ENCODE results near the gene LGALS4. TPM values are rescaled to one million over a fixed set of nuclear protein-coding genes. Genes with fewer than 3 reads are reported as not detected.
A peak's percentile ranks its signal among the peaks of the same experiment; 100 is the strongest.

LGALS4 gene
- total RNA-seq, 3 donors from 2014 or later, result 2,367 to 7,005 (median 6,199) TPM

DNA sequence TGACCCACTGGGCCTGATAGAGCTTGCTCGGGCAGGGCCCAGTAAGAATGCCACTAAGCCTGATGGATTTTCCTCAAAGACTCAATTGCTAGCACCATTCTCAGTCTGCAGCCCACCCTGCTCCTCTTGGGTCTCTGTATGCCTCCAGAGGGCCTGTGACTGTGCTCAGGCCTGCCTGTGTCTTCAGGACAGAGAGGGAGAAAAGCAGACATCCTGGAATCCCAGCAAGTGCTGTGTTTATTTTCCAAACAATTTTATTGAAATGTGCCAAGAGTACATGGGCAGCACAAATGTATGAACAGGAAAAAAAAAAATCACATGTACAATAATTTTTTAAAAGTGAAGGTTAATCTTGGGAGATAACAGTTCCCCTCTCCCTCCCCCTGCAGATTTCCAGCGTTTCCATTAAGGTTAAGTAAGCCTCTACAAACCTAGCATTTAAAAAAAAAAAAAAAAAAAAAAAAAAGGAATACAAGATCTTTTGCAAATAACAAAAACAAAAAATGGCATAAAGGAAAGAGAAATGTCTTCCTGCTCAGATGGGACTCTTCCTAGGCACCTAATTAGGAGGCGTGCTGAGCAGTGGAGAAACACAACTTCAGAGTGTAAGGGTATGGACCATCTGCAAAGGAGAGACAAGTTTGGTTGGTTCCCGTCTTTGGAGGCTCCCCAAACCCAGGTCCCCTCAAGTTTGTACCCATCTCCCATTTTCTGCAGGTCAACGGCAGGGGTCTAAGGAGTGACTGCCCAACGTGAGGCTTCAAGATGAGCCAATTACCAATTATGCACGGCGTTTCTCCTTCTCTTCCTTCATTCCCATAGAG lies 23.6 kb upstream of the LGALS4 start:
- Histone ChIP-seq H3K9me3 (no peaks in the 10 kb centered on the region), H3K4me3 (no peak overlapping the region), H3K36me3 (ENCODE audit: low read depth) (peaks cover 25% of the 10 kb centered on the region), H3K4me1 (ENCODE audit: low read depth) (peaks cover 13% of the 10 kb centered on the region)
- intact Hi-C loops (cut with DNase I, micrococcal nuclease), result no loop called here
- TF ChIP-seq, protein P1, sequence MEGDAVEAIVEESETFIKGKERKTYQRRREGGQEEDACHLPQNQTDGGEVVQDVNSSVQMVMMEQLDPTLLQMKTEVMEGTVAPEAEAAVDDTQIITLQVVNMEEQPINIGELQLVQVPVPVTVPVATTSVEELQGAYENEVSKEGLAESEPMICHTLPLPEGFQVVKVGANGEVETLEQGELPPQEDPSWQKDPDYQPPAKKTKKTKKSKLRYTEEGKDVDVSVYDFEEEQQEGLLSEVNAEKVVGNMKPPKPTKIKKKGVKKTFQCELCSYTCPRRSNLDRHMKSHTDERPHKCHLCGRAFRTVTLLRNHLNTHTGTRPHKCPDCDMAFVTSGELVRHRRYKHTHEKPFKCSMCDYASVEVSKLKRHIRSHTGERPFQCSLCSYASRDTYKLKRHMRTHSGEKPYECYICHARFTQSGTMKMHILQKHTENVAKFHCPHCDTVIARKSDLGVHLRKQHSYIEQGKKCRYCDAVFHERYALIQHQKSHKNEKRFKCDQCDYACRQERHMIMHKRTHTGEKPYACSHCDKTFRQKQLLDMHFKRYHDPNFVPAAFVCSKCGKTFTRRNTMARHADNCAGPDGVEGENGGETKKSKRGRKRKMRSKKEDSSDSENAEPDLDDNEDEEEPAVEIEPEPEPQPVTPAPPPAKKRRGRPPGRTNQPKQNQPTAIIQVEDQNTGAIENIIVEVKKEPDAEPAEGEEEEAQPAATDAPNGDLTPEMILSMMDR (IDR thresholded peaks at IDR 0.05), result no peak
- no peak for ATAC-seq
- peak in 1 of 3 donors; percentile 5 for DNase-seq

DNA sequence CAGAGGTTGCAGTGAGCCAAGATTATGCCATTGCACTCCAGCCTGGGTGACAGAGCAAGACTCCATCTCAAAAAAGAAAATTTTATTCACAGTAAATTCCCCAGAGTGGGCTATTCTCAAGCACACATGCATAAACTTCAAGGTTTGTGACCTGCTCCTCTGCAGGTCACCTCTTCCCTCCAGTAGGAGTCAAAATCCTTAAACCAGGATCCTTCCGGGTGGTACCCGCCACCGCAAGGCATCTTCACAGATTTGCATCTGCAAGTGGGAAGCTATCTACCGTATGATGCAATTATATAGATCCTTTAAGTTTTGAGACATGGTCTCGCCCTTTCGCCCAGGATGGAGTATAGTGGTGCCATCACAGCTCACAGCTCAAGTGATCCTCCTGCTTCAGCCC lies 21.8 kb upstream of the LGALS4 start:
- ATAC-seq, result no peak
- peaks cover 17% of the 10 kb centered on the region for H3K36me3 ChIP-seq (ENCODE audit: low read depth)
- intact Hi-C loops (cut with DNase I, micrococcal nuclease), result no loop called here

DNA sequence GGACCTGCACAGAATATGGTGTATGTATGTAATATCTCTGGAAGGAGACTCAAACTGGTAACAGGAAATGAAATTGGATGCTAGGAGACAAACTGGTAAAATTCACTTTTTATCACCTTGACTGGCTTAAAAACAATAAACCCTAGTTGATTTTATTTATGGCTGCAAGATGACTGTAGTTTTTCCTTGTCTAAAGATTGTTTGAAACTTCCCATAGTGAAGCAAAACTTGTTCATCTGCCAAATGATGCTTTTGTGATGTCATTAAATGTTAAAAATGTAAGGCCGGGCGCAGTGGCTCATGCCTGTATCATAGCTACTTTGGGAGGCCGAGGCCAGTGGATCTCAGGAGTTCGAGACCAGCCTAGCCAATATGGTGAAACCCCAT lies 21.4 kb upstream of the LGALS4 start:
- intact Hi-C loops (cut with DNase I, micrococcal nuclease), result no loop called here
- peaks cover 30% of the 10 kb centered on the region for H3K4me1 ChIP-seq (ENCODE audit: low read depth)

More for the DNA sequence above, 21.8 kb upstream of the LGALS4 start:
- no peaks in the 10 kb centered on the region for H3K9me3 ChIP-seq
- DNase-seq, result no peak
- H3K4me1 ChIP-seq (ENCODE audit: low read depth), result peaks cover 26% of the 10 kb centered on the region
- H3K4me3 ChIP-seq, result no peak overlapping the region
- TF ChIP-seq, protein P1 (IDR thresholded peaks at IDR 0.05), result no peak

DNA sequence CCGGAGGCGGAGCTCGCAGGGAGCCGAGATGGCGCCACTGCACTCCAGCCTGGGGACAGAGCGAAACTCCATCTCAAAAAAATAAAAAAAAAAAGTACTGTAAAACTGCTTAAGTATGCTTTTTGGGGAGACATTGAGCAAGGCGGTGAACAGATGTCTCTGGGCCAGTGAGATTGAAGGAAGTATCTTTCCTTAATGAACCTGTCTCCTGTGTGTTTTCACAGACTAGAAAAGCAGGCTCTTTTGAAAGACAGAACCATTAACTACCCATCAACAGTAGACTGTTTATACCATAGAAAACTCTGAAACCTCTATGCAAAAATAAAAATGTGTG lies 20.3 kb upstream of the LGALS4 start:
- intact Hi-C loops (cut with DNase I, micrococcal nuclease), result no loop called here
- TF ChIP-seq, protein P1 (IDR thresholded peaks at IDR 0.05), result no peak
- no peaks in the 10 kb centered on the region for H3K9me3 ChIP-seq
- no peak for DNase-seq
- H3K4me1 ChIP-seq (ENCODE audit: low read depth), result peaks cover 31% of the 10 kb centered on the region
- H3K4me3 ChIP-seq, result no peak overlapping the region
- no peak for ATAC-seq
- peaks cover 9% of the 10 kb centered on the region for H3K36me3 ChIP-seq (ENCODE audit: low read depth)

More for the DNA sequence above, 21.4 kb upstream of the LGALS4 start:
- Histone ChIP-seq H3K36me3 (ENCODE audit: low read depth) (peaks cover 12% of the 10 kb centered on the region), H3K9me3 (no peaks in the 10 kb centered on the region), H3K4me3 (no peak overlapping the region)
- TF ChIP-seq, protein P1 (IDR thresholded peaks at IDR 0.05), result no peak
- ATAC-seq (no peak), DNase-seq (no peak)

DNA sequence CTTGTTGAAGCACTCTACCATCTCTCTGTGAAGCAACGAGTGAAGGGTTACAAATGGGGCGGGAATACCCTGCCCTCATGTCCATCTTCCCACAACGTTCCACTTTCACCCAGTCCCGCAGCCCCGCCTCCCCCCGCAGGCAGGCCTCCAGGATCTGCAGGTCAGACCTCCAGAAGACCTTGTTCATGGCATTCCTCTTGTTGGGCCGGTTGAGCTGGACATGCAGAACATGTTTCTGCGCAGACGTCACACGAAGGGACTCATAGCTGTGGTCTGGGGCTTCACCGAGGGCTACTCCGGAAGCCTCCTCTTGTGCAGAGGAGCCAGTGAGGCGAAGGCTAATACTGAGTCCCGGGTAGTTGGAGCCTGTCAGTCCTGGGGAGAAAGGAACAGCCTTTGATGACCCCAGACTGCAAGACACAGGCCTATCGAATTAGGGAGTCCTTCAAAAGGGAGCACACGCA lies 18.4 kb upstream of the LGALS4 start:
- Histone ChIP-seq H3K4me1 (ENCODE audit: low read depth) (peaks cover 35% of the 10 kb centered on the region), H3K36me3 (ENCODE audit: low read depth) (no peaks in the 10 kb centered on the region), H3K9me3 (no peaks in the 10 kb centered on the region), H3K4me3 (peak overlapping the region; percentile 54)
- DNase-seq (peak; percentile 79 to 87 (median 86)), ATAC-seq (peak; percentile 62)
- TF ChIP-seq, protein P1 (IDR thresholded peaks at IDR 0.05), result no peak
- intact Hi-C loops (cut with DNase I, micrococcal nuclease), result no loop called here
